Caco-2 (cell line): ENCODE measurements around the gene ASH1L. TPM values are rescaled to one million over a fixed set of nuclear protein-coding genes. Genes with fewer than 3 reads are reported as not detected.
"Not testable (repeated sequence)": the region's sequence is repeated elsewhere in the genome, so short reads cannot be mapped to it uniquely, and the experiment has no call there.

Experiments used
- BruUV-seq: library from RNA; stranded (reverse); fragments of 400-500 nt; replicated peaks from 2 replicates; lab custom pipeline; 2021; lab: Mats Ljungman, UMichigan
- CTCF ChIA-PET: fragments of 300-600 bp; sonication (Branson Sonifier 250); formaldehyde crosslinking; loops from one replicate; lab custom pipeline; 2022; ENCODE audit warnings: antibody characterized with exemption; lab: Charles Lee
- POLR2A ChIA-PET: fragments of 300-600 bp; sonication (Branson Sonifier 250); formaldehyde crosslinking; loops from one replicate; lab custom pipeline; 2022; ENCODE audit warnings: antibody characterized with exemption; lab: Charles Lee
- DNase-seq, 2 experiments: peaks; one replicate each; pipeline versions ENCODE4 v3.0.0 to v3.0.0-alpha.2; 2020 to 2022
- H3K27me3 ChIP-seq: replicated peaks from 2 replicates; pipeline ENCODE4 v1.6.0; 2011; ENCODE audit warnings: low read length; ENCODE audit not compliant: control insufficient read depth, insufficient read depth
- H3K36me3 ChIP-seq: 2 replicates; pipeline ENCODE4 v1.5.1; 2011; ENCODE audit warnings: low read length; ENCODE audit not compliant: control insufficient read depth, insufficient read depth
- H3K4me1 ChIP-seq: fragments of 250-450 bp; sonication (Bioruptor Pico); 2 replicates; pipeline ENCODE4 v1.5.1; 2020; ENCODE audit warnings: mild to moderate bottlenecking
- H3K4me3 ChIP-seq: 2 replicates; pipeline ENCODE4 v1.5.1; 2011; ENCODE audit warnings: low read depth, mild to moderate bottlenecking, control low read depth, low read length
- H3K9me3 ChIP-seq: fragments of 250-450 bp; sonication (Bioruptor Pico); 2 replicates; pipeline ENCODE4 v1.5.1; 2020; ENCODE audit warnings: mild to moderate bottlenecking, moderate library complexity
- H3K27ac Mint-ChIP-seq: one replicate; pipeline ENCODE4 v1.8.0; 2022; ENCODE audit warnings: mixed read lengths; ENCODE audit not compliant: unreplicated experiment
- H3K27me3 Mint-ChIP-seq: one replicate; pipeline ENCODE4 v1.8.0; 2022; ENCODE audit warnings: mixed read lengths; ENCODE audit not compliant: insufficient read depth, unreplicated experiment
- H3K36me3 Mint-ChIP-seq: one replicate; pipeline ENCODE4 v1.8.0; 2022; ENCODE audit warnings: mild to moderate bottlenecking, mixed read lengths; ENCODE audit not compliant: insufficient read depth, unreplicated experiment
- H3K4me1 Mint-ChIP-seq: one replicate; pipeline ENCODE4 v1.8.0; 2022; ENCODE audit warnings: low read depth, mixed read lengths; ENCODE audit not compliant: unreplicated experiment
- H3K4me3 Mint-ChIP-seq: one replicate; pipeline ENCODE4 v1.8.0; 2022; ENCODE audit warnings: mild to moderate bottlenecking, moderate library complexity, mixed read lengths; ENCODE audit not compliant: unreplicated experiment
- H3K9me3 Mint-ChIP-seq: one replicate; pipeline ENCODE4 v1.8.0; 2022; ENCODE audit warnings: mixed read lengths; ENCODE audit not compliant: unreplicated experiment
- intact Hi-C: fragments of 100-400 bp; cut with micrococcal nuclease; formaldehyde crosslinking; loops from one replicate; pipeline ENCODE4 v1.10.0; 2022; ENCODE audit not compliant: unreplicated experiment
- total RNA-seq: library from RNA; stranded (reverse); gene quantifications from 2 replicates; pipeline ENCODE4 v1.2.3, GENCODE V29; 2022
- TF ChIP-seq, protein P1 (sequence below), 2 experiments: fragments of 200-600 bp in 1 of 2; IDR thresholded peaks; 1 replicate in 1 of 2; 2 replicates in 1 of 2; pipeline versions ENCODE4 v1.5.1 to v1.8.0; 2011 to 2022; ENCODE audit warnings: antibody characterized with exemption in 1 of 2, control low read depth in 1 of 2, inconsistent platforms in 1 of 2, low read depth in 1 of 2, low read length in 1 of 2, mild to moderate bottlenecking in 1 of 2, moderate library complexity in 1 of 2; ENCODE audit not compliant: insufficient read depth in 1 of 2, severe bottlenecking in 1 of 2, unreplicated experiment in 1 of 2

ASH1L gene
- total RNA-seq, 1 experiment from 2014 or later, result 39.4 TPM

DNA sequence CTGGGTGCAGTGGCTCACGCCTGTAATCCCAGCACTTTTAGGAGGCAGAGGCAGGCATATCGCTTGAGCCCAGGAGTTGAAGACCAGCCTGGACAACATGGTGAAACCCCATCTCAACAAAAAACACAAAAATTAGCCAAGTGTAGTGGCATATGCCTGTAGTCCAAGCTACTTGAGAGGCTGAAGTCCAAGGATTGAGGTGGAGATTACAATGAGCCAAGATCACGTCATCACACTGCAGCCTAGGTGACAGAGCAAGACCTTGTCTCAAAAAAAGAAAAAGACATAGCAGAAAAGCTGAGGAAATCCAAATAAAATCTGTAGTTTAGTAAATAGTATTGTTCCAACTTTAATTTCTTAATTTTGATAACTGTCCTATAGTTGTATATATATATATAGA lies 11.5 kb upstream of the ASH1L start:
- BruUV-seq, result no TSS peak

DNA sequence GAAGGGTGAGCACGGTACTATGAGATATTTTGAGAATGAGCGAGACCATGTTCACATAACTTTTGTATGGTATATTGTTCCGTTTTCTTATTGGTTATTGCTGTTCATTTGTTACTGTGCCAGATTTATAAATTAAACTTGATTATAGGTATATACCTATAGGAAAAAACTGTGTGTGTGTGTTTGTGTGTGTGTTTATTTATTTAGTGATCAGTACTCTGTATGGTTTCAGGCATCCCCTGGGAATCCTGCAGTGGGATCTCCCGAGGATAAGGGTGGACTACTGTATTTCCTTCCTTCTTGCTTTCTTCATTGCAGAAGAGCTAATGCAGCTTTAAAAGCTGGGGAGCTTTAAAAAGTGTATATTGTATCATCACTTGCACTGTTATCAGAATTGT lies 8.0 kb upstream of the ASH1L start:
- H3K27me3 ChIP-seq, result no peaks in the 10 kb centered on the region
- POLR2A ChIA-PET, result no interaction called here
- TF ChIP-seq, protein P1, sequence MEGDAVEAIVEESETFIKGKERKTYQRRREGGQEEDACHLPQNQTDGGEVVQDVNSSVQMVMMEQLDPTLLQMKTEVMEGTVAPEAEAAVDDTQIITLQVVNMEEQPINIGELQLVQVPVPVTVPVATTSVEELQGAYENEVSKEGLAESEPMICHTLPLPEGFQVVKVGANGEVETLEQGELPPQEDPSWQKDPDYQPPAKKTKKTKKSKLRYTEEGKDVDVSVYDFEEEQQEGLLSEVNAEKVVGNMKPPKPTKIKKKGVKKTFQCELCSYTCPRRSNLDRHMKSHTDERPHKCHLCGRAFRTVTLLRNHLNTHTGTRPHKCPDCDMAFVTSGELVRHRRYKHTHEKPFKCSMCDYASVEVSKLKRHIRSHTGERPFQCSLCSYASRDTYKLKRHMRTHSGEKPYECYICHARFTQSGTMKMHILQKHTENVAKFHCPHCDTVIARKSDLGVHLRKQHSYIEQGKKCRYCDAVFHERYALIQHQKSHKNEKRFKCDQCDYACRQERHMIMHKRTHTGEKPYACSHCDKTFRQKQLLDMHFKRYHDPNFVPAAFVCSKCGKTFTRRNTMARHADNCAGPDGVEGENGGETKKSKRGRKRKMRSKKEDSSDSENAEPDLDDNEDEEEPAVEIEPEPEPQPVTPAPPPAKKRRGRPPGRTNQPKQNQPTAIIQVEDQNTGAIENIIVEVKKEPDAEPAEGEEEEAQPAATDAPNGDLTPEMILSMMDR (IDR thresholded peaks at IDR 0.05; ENCODE audit: insufficient read depth in 1 of 2, low read depth in 1 of 2, low read length in 1 of 2, severe bottlenecking in 1 of 2, unreplicated experiment in 1 of 2), result no peak
- no TSS peak for BruUV-seq
- Mint-ChIP-seq H3K9me3 (no peaks in the 10 kb centered on the region), H3K36me3 (peaks cover 32% of the 10 kb centered on the region), H3K4me3 (no peak overlapping the region), H3K27ac (no peak overlapping the region), H3K27me3 (no peaks in the 10 kb centered on the region), H3K4me1 (no peaks in the 10 kb centered on the region)
- no peak overlapping the region for H3K4me3 ChIP-seq
- intact Hi-C loops, result no loop called here
- H3K4me1 ChIP-seq, result peaks cover 6% of the 10 kb centered on the region
- H3K9me3 ChIP-seq, result no peaks in the 10 kb centered on the region
- DNase-seq, result no peak
- H3K36me3 ChIP-seq, result no peaks in the 10 kb centered on the region
- CTCF ChIA-PET, result interaction anchor here (0.6 kb wide), 1 partner anchor 21 kb away, joined by 3 read pairs; no protein-coding TSS in a partner anchor

More for the DNA sequence above, 11.5 kb upstream of the ASH1L start:
- DNase-seq, result no peak
- no peaks in the 10 kb centered on the region for H3K27me3 ChIP-seq
- no peak overlapping the region for H3K27ac Mint-ChIP-seq
- CTCF ChIA-PET, result no interaction called here
- H3K36me3 Mint-ChIP-seq, result peaks cover 11% of the 10 kb centered on the region
- H3K4me1 ChIP-seq, result peaks cover 6% of the 10 kb centered on the region
- H3K27me3 Mint-ChIP-seq, result no peaks in the 10 kb centered on the region
- H3K4me3 Mint-ChIP-seq, result no peak overlapping the region
- no peaks in the 10 kb centered on the region for H3K9me3 ChIP-seq
- H3K4me1 Mint-ChIP-seq, result no peaks in the 10 kb centered on the region
- no peaks in the 10 kb centered on the region for H3K9me3 Mint-ChIP-seq
- POLR2A ChIA-PET, result no interaction called here
- H3K4me3 ChIP-seq, result no peak overlapping the region
- TF ChIP-seq, protein P1 (IDR thresholded peaks at IDR 0.05; ENCODE audit: insufficient read depth in 1 of 2, low read depth in 1 of 2, low read length in 1 of 2, severe bottlenecking in 1 of 2, unreplicated experiment in 1 of 2), result no peak
- intact Hi-C loops, result no loop called here
- H3K36me3 ChIP-seq, result no peaks in the 10 kb centered on the region

DNA sequence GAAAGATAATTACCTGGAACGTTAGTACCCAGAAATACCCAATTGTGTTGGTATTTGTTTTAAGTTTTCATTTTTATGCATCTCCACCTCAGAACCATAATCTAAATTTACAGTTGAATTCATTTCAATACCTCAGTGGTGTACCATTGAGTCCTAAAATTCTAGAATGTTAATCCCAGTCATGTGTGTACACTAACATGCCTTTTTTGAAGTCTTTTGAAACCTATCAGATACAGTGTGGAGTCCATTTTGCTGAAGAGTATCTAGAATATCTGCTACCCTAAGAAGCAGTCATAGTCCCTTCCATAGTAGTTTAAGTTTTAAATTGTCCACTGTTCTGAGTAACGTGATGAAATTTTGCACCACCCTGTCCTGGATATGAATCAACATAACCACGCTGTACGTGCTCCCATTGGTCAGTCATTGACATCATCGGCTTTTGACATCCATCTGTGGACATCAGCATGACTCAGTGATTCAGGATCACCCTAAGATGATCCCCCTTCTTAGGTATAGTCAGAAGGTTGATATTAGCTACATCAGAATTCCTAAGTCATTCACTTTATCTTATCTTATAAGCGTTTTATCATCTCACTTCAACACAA lies 7.5 kb upstream of the ASH1L start:
- Mint-ChIP-seq H3K27ac (no peak overlapping the region), H3K9me3 (no peaks in the 10 kb centered on the region), H3K27me3 (no peaks in the 10 kb centered on the region), H3K4me1 (no peaks in the 10 kb centered on the region), H3K4me3 (no peak overlapping the region), H3K36me3 (peaks cover 32% of the 10 kb centered on the region)
- CTCF ChIA-PET, result no interaction called here
- no peaks in the 10 kb centered on the region for H3K27me3 ChIP-seq
- H3K4me1 ChIP-seq, result peaks cover 6% of the 10 kb centered on the region
- DNase-seq, result no peak
- no TSS peak for BruUV-seq
- H3K36me3 ChIP-seq, result no peaks in the 10 kb centered on the region
- intact Hi-C loops, result no loop called here
- no peaks in the 10 kb centered on the region for H3K9me3 ChIP-seq
- H3K4me3 ChIP-seq, result no peak overlapping the region
- TF ChIP-seq, protein P1 (IDR thresholded peaks at IDR 0.05; ENCODE audit: insufficient read depth in 1 of 2, low read depth in 1 of 2, low read length in 1 of 2, severe bottlenecking in 1 of 2, unreplicated experiment in 1 of 2), result no peak
- POLR2A ChIA-PET, result no interaction called here

DNA sequence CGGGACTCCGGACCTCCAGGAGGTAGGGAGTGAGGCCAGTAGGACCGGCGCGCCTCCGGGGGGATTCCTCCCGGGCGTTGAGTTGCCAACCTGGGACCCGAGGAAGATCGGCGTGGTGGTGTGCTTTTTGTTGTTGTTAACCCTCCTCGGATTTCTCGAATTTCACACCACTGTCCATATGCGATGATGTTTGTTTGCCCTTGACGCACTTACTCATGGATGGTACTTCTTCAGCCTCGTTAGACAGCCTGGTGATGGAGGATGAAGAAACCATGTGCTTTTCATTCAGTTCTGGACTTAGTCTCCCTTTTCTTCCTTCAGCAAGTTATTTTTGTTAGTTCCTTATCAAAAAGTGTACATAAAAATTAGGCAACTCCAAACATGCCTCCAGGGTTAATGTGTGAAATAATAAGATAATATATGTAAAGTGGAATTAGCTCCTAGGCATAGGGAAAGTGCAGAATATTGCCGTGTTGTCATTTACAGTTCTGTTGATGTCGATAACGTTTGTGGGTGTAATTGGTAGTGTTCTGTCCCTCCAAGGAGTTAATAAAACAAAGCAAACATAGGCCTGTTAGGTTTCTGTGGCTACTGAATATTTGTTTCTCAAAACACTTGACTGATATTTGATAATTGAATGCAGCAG lies 897 bp upstream of the ASH1L start:
- intact Hi-C loops, H3K27me3 Mint-ChIP-seq, H3K36me3 ChIP-seq, H3K9me3 ChIP-seq, H3K9me3 Mint-ChIP-seq, H3K27me3 ChIP-seq, H3K4me1 ChIP-seq: not testable (repeated sequence)
- ChIA-PET CTCF (interaction anchor here (0.7 kb wide), 1 partner anchor 1565 kb away, joined by 8 read pairs; no protein-coding TSS in a partner anchor), POLR2A (interaction anchor here (0.6 to 0.7 kb wide), 6 partner anchors 62 to 360 kb away, joined by 3 to 7 read pairs (median 4); partner anchors contain the start of gene CLK2)
- DNase-seq, result peak; percentile 12 to 28
- peaks cover 33% of the 10 kb centered on the region for H3K36me3 Mint-ChIP-seq
- peak overlapping the region; percentile 86 for H3K4me3 Mint-ChIP-seq
- H3K4me3 ChIP-seq, result peak overlapping the region; percentile 98
- TSS peak; percentile 72 for BruUV-seq
- peak overlapping the region; percentile 96 for H3K27ac Mint-ChIP-seq
- peaks cover 14% of the 10 kb centered on the region for H3K4me1 Mint-ChIP-seq
